GM19372 (cell line): Measurements from ENCODE around the gene MARCHF10.

Source experiments
- ATAC-seq: cut with Tn5 transposase; IDR thresholded peaks from one replicate; pipeline ENCODE4 v1.9.1; 2021; ENCODE audit warnings: mild to moderate bottlenecking, low read depth, moderate library complexity; ENCODE audit not compliant: unreplicated experiment

MARCHF10 gene

GRCh38 chr17:62681061-62681938, 126.8 kb downstream of the MARCHF10 start:
- ATAC-seq = no peak

- ATAC-seq = no peak
Measured at GRCh38 chr17:62680541-62681052, 127.5 kb downstream of the MARCHF10 start.

GRCh38 chr17:62679866-62680377, 128.2 kb downstream of the MARCHF10 start:
- ATAC-seq = no peak

- no peak for ATAC-seq
Measured at GRCh38 chr17:62678214-62678919, 129.7 kb downstream of the MARCHF10 start.

- no peak for ATAC-seq
Measured at GRCh38 chr17:62676952-62677596, 131.0 kb downstream of the MARCHF10 start.

- ATAC-seq = no peak
Measured at GRCh38 chr17:62676231-62676943, 131.7 kb downstream of the MARCHF10 start.

- no peak for ATAC-seq
Measured at GRCh38 chr17:62675701-62676100, 132.4 kb downstream of the MARCHF10 start.

- no peak for ATAC-seq
Measured at GRCh38 chr17:62675260-62675659, 132.9 kb downstream of the MARCHF10 start.

GRCh38 chr17:62674841-62675240, 133.3 kb downstream of the MARCHF10 start:
- ATAC-seq = no peak

- ATAC-seq = no peak
Measured at GRCh38 chr17:62674363-62674739, 133.8 kb downstream of the MARCHF10 start.

GRCh38 chr17:62673614-62674362, 134.3 kb downstream of the MARCHF10 start:
- no peak for ATAC-seq

- no peak for ATAC-seq
Measured at GRCh38 chr17:62672957-62673356, 135.2 kb downstream of the MARCHF10 start.

GRCh38 chr17:62671553-62671952, 136.6 kb downstream of the MARCHF10 start:
- no peak for ATAC-seq

GRCh38 chr17:62670202-62670821, 137.8 kb downstream of the MARCHF10 start:
- ATAC-seq = no peak

GRCh38 chr17:62668091-62668804, 139.9 kb downstream of the MARCHF10 start:
- no peak for ATAC-seq

GRCh38 chr17:62666801-62667591, 141.1 kb downstream of the MARCHF10 start:
- ATAC-seq = no peak

- no peak for ATAC-seq
Measured at GRCh38 chr17:62666061-62666800, 141.9 kb downstream of the MARCHF10 start.
